WTC11 (cell line): ENCODE data around the gene LPP. TPM values are rescaled to one million over a fixed set of nuclear protein-coding genes. Genes with fewer than 3 reads are reported as not detected.

ENCODE experiments used
- ATAC-seq: fragments of 200-7000 bp; cut with Tn5 transposase; 2 replicates; pipeline ENCODE4 v1.10.0; 2021; ENCODE audit warnings: mild to moderate bottlenecking, moderate library complexity
- CTCF ChIA-PET: fragments of 300-600 bp; sonication (Branson Sonifier 250); formaldehyde crosslinking; loops from one replicate; lab custom pipeline; 2021; ENCODE audit warnings: antibody characterized with exemption; lab: Charles Lee
- POLR2A ChIA-PET: fragments of 350-600 bp; sonication (Branson Sonifier 250); formaldehyde crosslinking; loops from one replicate; lab custom pipeline; 2021; ENCODE audit warnings: antibody characterized with exemption; lab: Charles Lee
- DNase-seq: peaks from one replicate; pipeline ENCODE4 v3.0.0; 2021; ENCODE audit warnings: low spot score
- H3K27ac Mint-ChIP-seq: 2 replicates; pipeline ENCODE4 v1.8.0; 2021; ENCODE audit warnings: mixed read lengths
- H3K27me3 Mint-ChIP-seq: 2 replicates; pipeline ENCODE4 v1.8.0; 2021; ENCODE audit warnings: low read depth, mild to moderate bottlenecking, moderate library complexity, mixed read lengths
- H3K36me3 Mint-ChIP-seq: 2 replicates; pipeline ENCODE4 v1.8.0; 2021; ENCODE audit warnings: mixed read lengths
- H3K4me1 Mint-ChIP-seq: 2 replicates; pipeline ENCODE4 v1.8.0; 2022; ENCODE audit warnings: mixed read lengths
- H3K4me3 Mint-ChIP-seq: 2 replicates; pipeline ENCODE4 v1.8.0; 2021; ENCODE audit warnings: mild to moderate bottlenecking, moderate library complexity, mixed read lengths
- H3K9me3 Mint-ChIP-seq: 2 replicates; pipeline ENCODE4 v1.8.0; 2021; ENCODE audit warnings: mixed read lengths
- AFF4 ChIP-seq: sonication (generic); formaldehyde crosslinking; IDR thresholded peaks from 2 replicates; pipeline ENCODE4 v1.8.1; 2023; ENCODE audit warnings: mild to moderate bottlenecking, missing genetic modification reagents, borderline replicate concordance
- ATF1 ChIP-seq: sonication (generic); formaldehyde crosslinking; IDR thresholded peaks from 2 replicates; pipeline ENCODE4 v1.8.1; 2023; ENCODE audit warnings: mild to moderate bottlenecking, moderate library complexity, missing genetic modification reagents
- CDX4 ChIP-seq: fragments of 250-450 bp; sonication (Bioruptor Pico); IDR thresholded peaks from 2 replicates; pipeline ENCODE4 v1.9.0; 2021; ENCODE audit warnings: moderate library complexity, mild to moderate bottlenecking, inconsistent platforms, borderline replicate concordance
- E2F5 ChIP-seq: sonication (generic); formaldehyde crosslinking; IDR thresholded peaks from 2 replicates; pipeline ENCODE4 v1.8.1; 2022; ENCODE audit warnings: mild to moderate bottlenecking, moderate library complexity, missing genetic modification reagents
- ELF4 ChIP-seq: sonication (generic); formaldehyde crosslinking; IDR thresholded peaks from 2 replicates; pipeline ENCODE4 v1.8.1; 2022; ENCODE audit warnings: low read depth, mild to moderate bottlenecking, moderate library complexity, missing genetic modification reagents
- ESRRA ChIP-seq: sonication (generic); formaldehyde crosslinking; IDR thresholded peaks from 2 replicates; pipeline ENCODE4 v1.8.1; 2022; ENCODE audit warnings: mild to moderate bottlenecking, missing genetic modification reagents, borderline replicate concordance
- FOXJ3 ChIP-seq: sonication (generic); formaldehyde crosslinking; IDR thresholded peaks from 2 replicates; pipeline ENCODE4 v1.9.0; 2021; ENCODE audit warnings: missing genetic modification reagents, mild to moderate bottlenecking, borderline replicate concordance
- HMGA2 ChIP-seq: fragments of 250-450 bp; sonication (Bioruptor Pico); IDR thresholded peaks from 2 replicates; pipeline ENCODE4 v1.4.0; 2021; ENCODE audit warnings: mild to moderate bottlenecking, moderate library complexity
- IRF2 ChIP-seq: sonication (generic); formaldehyde crosslinking; IDR thresholded peaks from 2 replicates; pipeline ENCODE4 v1.8.0; 2022; ENCODE audit warnings: low read depth, missing genetic modification reagents, borderline replicate concordance
- OVOL2 ChIP-seq: fragments of 250-450 bp; sonication (Bioruptor Pico); IDR thresholded peaks from 2 replicates; pipeline ENCODE4 v1.9.0; 2021; ENCODE audit warnings: mild to moderate bottlenecking, borderline replicate concordance
- PRDM15 ChIP-seq: sonication (generic); formaldehyde crosslinking; IDR thresholded peaks from 2 replicates; pipeline ENCODE4 v1.8.0; 2022; ENCODE audit warnings: missing genetic modification reagents
- RORB ChIP-seq: fragments of 250-450 bp; sonication (Bioruptor Pico); IDR thresholded peaks from 2 replicates; pipeline ENCODE4 v1.9.0; 2021; ENCODE audit warnings: mild to moderate bottlenecking
- SP1 ChIP-seq: sonication (generic); formaldehyde crosslinking; conservative IDR thresholded peaks from 2 replicates; pipeline ENCODE4 v1.8.1; 2022; ENCODE audit warnings: missing genetic modification reagents
- TEAD1 ChIP-seq: sonication (generic); formaldehyde crosslinking; IDR thresholded peaks from 2 replicates; pipeline ENCODE4 v1.8.0; 2022; ENCODE audit warnings: mild to moderate bottlenecking, missing genetic modification reagents
- ZNF219 ChIP-seq: sonication (generic); formaldehyde crosslinking; IDR thresholded peaks from 2 replicates; pipeline ENCODE4 v1.8.0; 2023; ENCODE audit warnings: missing genetic modification reagents, mild to moderate bottlenecking, borderline replicate concordance
- ZNF263 ChIP-seq: sonication (generic); formaldehyde crosslinking; IDR thresholded peaks from 2 replicates; pipeline ENCODE4 v1.8.1; 2022; ENCODE audit warnings: low read depth, mild to moderate bottlenecking, moderate library complexity, missing genetic modification reagents
- ZNF317 ChIP-seq: sonication (generic); formaldehyde crosslinking; IDR thresholded peaks from 2 replicates; pipeline ENCODE4 v1.8.1; 2023; ENCODE audit warnings: low read depth, mild to moderate bottlenecking, moderate library complexity, missing genetic modification reagents, borderline replicate concordance
- ZNF423 ChIP-seq: fragments of 250-450 bp; sonication (Bioruptor Pico); IDR thresholded peaks from 2 replicates; pipeline ENCODE4 v2.1.2; 2022; ENCODE audit warnings: mild to moderate bottlenecking, moderate library complexity
- ZNF671 ChIP-seq: fragments of 250-450 bp; sonication (Bioruptor Pico); IDR thresholded peaks from 2 replicates; pipeline ENCODE4 v1.8.0; 2021; ENCODE audit warnings: mild to moderate bottlenecking
- total RNA-seq: library from RNA; stranded (reverse); gene quantifications from 3 replicates; pipeline ENCODE4 v1.2.3, GENCODE V29; 2021

LPP gene
- total RNA-seq, 1 experiment from 2014 or later = 49.6 TPM

- TF ChIP-seq E2F5 (CRISPR knock-in tag) (no peak), IRF2 (CRISPR knock-in tag) (no peak), ESRRA (no peak)
These were observed 700.2 kb downstream of the LPP start (continued) for GRCh38 chr3:188853856-188854771.

- Mint-ChIP-seq H3K36me3 (no peaks in the 10 kb centered on the region), H3K4me3 (no peak overlapping the region), H3K27me3 (no peaks in the 10 kb centered on the region), H3K9me3 (no peaks in the 10 kb centered on the region), H3K4me1 (no peaks in the 10 kb centered on the region), H3K27ac (no peak overlapping the region)
- no peak for DNase-seq
- TF ChIP-seq ZNF317 (CRISPR knock-in tag) = no peak
- no peak for TF ChIP-seq OVOL2 (CRISPR knock-in tag)
- no peak for TF ChIP-seq ATF1 (CRISPR knock-in tag)
- TF ChIP-seq RORB (CRISPR knock-in tag) = no peak
- TF ChIP-seq CDX4 (CRISPR knock-in tag) = no peak
- no peak for TF ChIP-seq ZNF423 (CRISPR knock-in tag)
- ATAC-seq = no peak
- POLR2A ChIA-PET = no interaction called here
- CTCF ChIA-PET = no interaction called here
These were observed 700.8 kb downstream of the LPP start for GRCh38 chr3:188854772-188855149.

GRCh38 chr3:188855675-188856074 lies 701.7 kb downstream of the LPP start:
- POLR2A ChIA-PET = no interaction called here
- H3K4me3 Mint-ChIP-seq = no peak overlapping the region
- no peaks in the 10 kb centered on the region for H3K9me3 Mint-ChIP-seq
- ATAC-seq = no peak
- H3K27ac Mint-ChIP-seq = no peak overlapping the region
- CTCF ChIA-PET = no interaction called here
- no peak for DNase-seq
- no peaks in the 10 kb centered on the region for H3K27me3 Mint-ChIP-seq
- H3K36me3 Mint-ChIP-seq = no peaks in the 10 kb centered on the region
- no peak for TF ChIP-seq TEAD1
- no peak for TF ChIP-seq FOXJ3 (CRISPR knock-in tag)
- no peak for TF ChIP-seq PRDM15
- TF ChIP-seq ZNF263 (CRISPR knock-in tag) = no peak
- no peak for TF ChIP-seq ZNF671 (CRISPR knock-in tag)
- TF ChIP-seq ELF4 (CRISPR knock-in tag) = no peak
- no peak for TF ChIP-seq HMGA2 (CRISPR knock-in tag)
- TF ChIP-seq SP1 = no peak
- no peak for TF ChIP-seq ZNF219
- no peak for TF ChIP-seq AFF4
- H3K4me1 Mint-ChIP-seq = no peaks in the 10 kb centered on the region
